SK-N-SH (cell line): ENCODE measurements around the gene RBL1. TPM values are rescaled to one million over a fixed set of nuclear protein-coding genes. Genes with fewer than 3 reads are reported as not detected.

Experiments
- CTCF ChIA-PET: fragments of 300-600, 350-600 bp; formaldehyde crosslinking; extraction: SDS; loops from one replicate; lab custom pipeline; 2021; lab: Yijun Ruan, JAX
- POLR2A ChIA-PET: fragments of 350-600 bp; sonication (Branson Sonifier 250); formaldehyde crosslinking; extraction: SDS; loops from one replicate; lab custom pipeline; 2020; ENCODE audit warnings: antibody characterized with exemption, inconsistent platforms; lab: Yijun Ruan, JAX
- DNase-seq: peaks from one replicate; pipeline ENCODE4 v3.0.0; 2012
- H2AFZ ChIP-seq: fragments of 200-600 bp; sonication (generic); 2 replicates; pipeline ENCODE4 v1.8.1; 2016; ENCODE audit warnings: antibody characterized with exemption, mild to moderate bottlenecking, low read depth
- H3F3A ChIP-seq: fragments of 200-600 bp; sonication (generic); replicated peaks from 2 replicates; pipeline ENCODE3; 2016; ENCODE audit warnings: antibody characterized with exemption, mild to moderate bottlenecking; ENCODE audit not compliant: insufficient read depth
- H3K27ac ChIP-seq, 2 experiments: fragments of 200-500 bp in 1 of 2; fragments of 200-600 bp in 1 of 2; sonication (Bioruptor generic) in 1 of 2; sonication (generic), shearing (Covaris generic) in 1 of 2; 2 replicates each; pipeline versions ENCODE4 v1.5.1 to v1.6.1; 2014 to 2016; ENCODE audit warnings: low read depth in 2 of 2, inconsistent platforms in 1 of 2, low read length in 1 of 2, mild to moderate bottlenecking in 1 of 2, mixed read lengths in 1 of 2
- H3K27me3 ChIP-seq: fragments of 200-600 bp; sonication (generic), shearing (Covaris generic); 2 replicates; pipeline ENCODE4 v1.6.1; 2016; ENCODE audit warnings: mixed run types; ENCODE audit not compliant: insufficient read depth
- H3K36me3 ChIP-seq, 2 experiments: fragments of 200-500 bp in 1 of 2; fragments of 200-600 bp in 1 of 2; sonication (Bioruptor generic) in 1 of 2; sonication (generic) in 1 of 2; replicated peaks in 1 of 2; 2 replicates each; pipeline versions ENCODE3 to v1.5.1; 2014 to 2016; ENCODE audit warnings: low read length in 1 of 2, mild to moderate bottlenecking in 1 of 2; ENCODE audit not compliant: insufficient read depth in 2 of 2, control insufficient read depth in 1 of 2
- H3K4me1 ChIP-seq, 2 experiments: fragments of 200-500 bp in 1 of 2; fragments of 200-600 bp in 1 of 2; sonication (Bioruptor generic) in 1 of 2; sonication (generic), shearing (Covaris generic) in 1 of 2; 2 replicates each; pipeline versions ENCODE4 v1.5.1 to v1.6.1; 2014 to 2016; ENCODE audit warnings: low read depth in 1 of 2, low read length in 1 of 2, mixed run types in 1 of 2; ENCODE audit not compliant: insufficient read depth in 2 of 2, control insufficient read depth in 1 of 2
- H3K4me2 ChIP-seq: fragments of 200-600 bp; sonication (generic), shearing (Covaris generic); 2 replicates; pipeline ENCODE4 v1.6.1; 2017; ENCODE audit warnings: mixed run types
- H3K4me3 ChIP-seq, 2 experiments: fragments of 200-500 bp in 1 of 2; fragments of 200-600 bp in 1 of 2; sonication (Bioruptor generic) in 1 of 2; sonication (generic), shearing (Covaris generic) in 1 of 2; 2 replicates each; pipeline versions ENCODE4 v1.5.1 to v1.8.1; 2014 to 2016; ENCODE audit warnings: low read depth in 2 of 2, inconsistent platforms in 1 of 2, low read length in 1 of 2, mild to moderate bottlenecking in 1 of 2, mixed read lengths in 1 of 2, moderate library complexity in 1 of 2
- H3K79me2 ChIP-seq: fragments of 200-600 bp; sonication (generic); 2 replicates; pipeline ENCODE4 v1.8.1; 2017; ENCODE audit warnings: mild to moderate bottlenecking; ENCODE audit not compliant: insufficient read depth
- H3K9ac ChIP-seq: fragments of 200-600 bp; sonication (generic); 2 replicates; pipeline ENCODE4 v1.6.1; 2017; ENCODE audit warnings: mixed run types
- H3K9me2 ChIP-seq: fragments of 200-600 bp; sonication (generic); 2 replicates; pipeline ENCODE4 v1.6.1; 2017; ENCODE audit warnings: mixed run types
- H3K9me3 ChIP-seq: fragments of 200-600 bp; sonication (generic); 2 replicates; pipeline ENCODE4 v1.6.1; 2017; ENCODE audit warnings: mixed run types, mild to moderate bottlenecking, moderate library complexity
- H4K20me1 ChIP-seq: fragments of 200-600 bp; sonication (generic); 2 replicates; pipeline ENCODE4 v1.6.1; 2017; ENCODE audit warnings: mild to moderate bottlenecking, mixed run types; ENCODE audit not compliant: insufficient read depth
- ELF1 ChIP-seq: IDR thresholded peaks from 2 replicates; pipeline ENCODE4 v1.4.0; 2012
- EP300 ChIP-seq, 2 experiments: IDR thresholded peaks; 2 replicates each; pipeline versions ENCODE4 v1.4.0 to v1.6.1; 2012; ENCODE audit warnings: borderline replicate concordance in 1 of 2, low read depth in 1 of 2, low read length in 1 of 2
- GABPA ChIP-seq: IDR thresholded peaks from 2 replicates; pipeline ENCODE4 v1.4.0; 2012; ENCODE audit warnings: low read depth, mild to moderate bottlenecking
- MAX ChIP-seq: IDR thresholded peaks from 2 replicates; pipeline ENCODE4 v1.4.0; 2012; ENCODE audit warnings: low read depth
- MXI1 ChIP-seq: IDR thresholded peaks from 2 replicates; pipeline ENCODE4 v1.6.1; 2012; ENCODE audit warnings: mild to moderate bottlenecking, low read depth, low read length, improper control_type of control experiment
- POLR2AphosphoS5 ChIP-seq: IDR thresholded peaks from 2 replicates; pipeline ENCODE4 v1.6.1; 2012; ENCODE audit warnings: low read depth, low read length
- RCOR1 ChIP-seq: fragments of 150-350 bp; IDR thresholded peaks from 2 replicates; pipeline ENCODE4 v1.6.1; 2017; ENCODE audit warnings: antibody characterized with exemption, low read length
- REST ChIP-seq: IDR thresholded peaks from 2 replicates; pipeline ENCODE4 v1.6.1; 2012; ENCODE audit warnings: mild to moderate bottlenecking, low read depth, low read length, moderate library complexity
- RXRA ChIP-seq: IDR thresholded peaks from 2 replicates; pipeline ENCODE4 v1.4.0; 2012; ENCODE audit warnings: low read depth, mild to moderate bottlenecking, borderline replicate concordance
- TCF12 ChIP-seq: IDR thresholded peaks from 2 replicates; pipeline ENCODE4 v1.4.0; 2012
- TEAD4 ChIP-seq: IDR thresholded peaks from 2 replicates; pipeline ENCODE4 v1.4.0; 2012; ENCODE audit warnings: mild to moderate bottlenecking, borderline replicate concordance; ENCODE audit not compliant: insufficient read depth
- USF2 ChIP-seq: fragments of 150-350 bp; IDR thresholded peaks from 2 replicates; pipeline ENCODE4 v1.6.1; 2017; ENCODE audit warnings: antibody characterized with exemption, low read length, low read depth, borderline replicate concordance
- YY1 ChIP-seq: IDR thresholded peaks from 2 replicates; pipeline ENCODE4 v1.4.0; 2012; ENCODE audit warnings: low read depth, mild to moderate bottlenecking
- WGBS: methylation state at CpG from one replicate; pipeline ENCODE4 v1.1.6; 2017; ENCODE audit warnings: low lambda C conversion rate; 5-methylcytosine and 5-hydroxymethylcytosine counted together
- polyA plus RNA-seq, 3 experiments: library from polyadenylated mRNA; depleted of rRNA; stranded (reverse); fragments of >200 nt; gene quantifications; 2 replicates each; pipeline ENCODE4 v1.2.3, GENCODE V29; 2012
- TF ChIP-seq, protein P1 (sequence below): fragments of 200-600 bp; sonication (generic); IDR thresholded peaks from 2 replicates; pipeline ENCODE4 v1.6.1; 2017; ENCODE audit warnings: antibody characterized with exemption, mild to moderate bottlenecking, moderate library complexity

The RBL1 gene
- polyA plus RNA-seq, 1 of the 3 experiments (the other 2 are of a cell fraction): 2.5 TPM

GRCh38 chr20:36969478-36970186 is 126.2 kb downstream of the RBL1 start:
- H4K20me1 ChIP-seq: no peaks in the 10 kb centered on the region
- no peak for DNase-seq
- no peak overlapping the region for H3K27ac ChIP-seq
- ChIA-PET POLR2A (no interaction called here), CTCF (no interaction called here)
- no peak overlapping the region for H3K4me2 ChIP-seq
- no peak overlapping the region for H2AFZ ChIP-seq
- H3K79me2 ChIP-seq: no peaks in the 10 kb centered on the region
- TF ChIP-seq YY1 (no peak), MXI1 (no peak), MAX (no peak), REST (no peak), EP300 (IDR thresholded peaks at IDR 0.05; ENCODE audit: borderline replicate concordance in 1 of 2, low read depth in 1 of 2, low read length in 1 of 2) (no peak), TCF12 (no peak), USF2 (no peak), TEAD4 (no peak)
- H3K36me3 ChIP-seq: no peaks in the 10 kb centered on the region
- H3F3A ChIP-seq: no peaks in the 10 kb centered on the region
- no peaks in the 10 kb centered on the region for H3K9me3 ChIP-seq
- no peak overlapping the region for H3K9ac ChIP-seq
- H3K27me3 ChIP-seq: no peaks in the 10 kb centered on the region
- 87% methylated on average over 10 of the region's 10 CpGs for WGBS
- no peaks in the 10 kb centered on the region for H3K9me2 ChIP-seq
- no peaks in the 10 kb centered on the region for H3K4me1 ChIP-seq
- no peak overlapping the region for H3K4me3 ChIP-seq

DNA sequence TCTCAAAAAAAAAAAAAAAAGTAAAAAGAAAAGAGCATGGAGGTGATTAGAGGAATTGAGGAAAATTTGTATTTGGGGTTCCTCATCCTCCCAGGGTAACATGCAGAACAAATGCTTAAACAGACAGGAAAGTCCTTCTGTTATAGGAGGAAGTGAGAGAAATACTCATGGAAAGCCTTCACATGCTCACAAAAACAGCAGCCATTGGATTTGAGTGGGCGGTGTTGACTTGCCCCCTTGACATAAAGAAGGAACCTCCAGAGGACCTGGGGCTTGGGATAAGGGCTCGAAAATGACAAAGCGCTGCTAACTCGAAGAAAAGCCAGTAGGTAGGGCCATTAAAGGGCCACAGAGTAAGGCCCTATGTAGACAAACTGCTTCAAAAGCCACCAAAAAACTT is 126.7 kb downstream of the RBL1 start:
- no peak for DNase-seq
- Histone ChIP-seq H3K27ac (no peak overlapping the region), H4K20me1 (no peaks in the 10 kb centered on the region), H3K4me2 (no peak overlapping the region), H3K79me2 (no peaks in the 10 kb centered on the region), H3K9ac (no peak overlapping the region), H3K36me3 (no peaks in the 10 kb centered on the region), H3K4me3 (no peak overlapping the region), H3K27me3 (no peaks in the 10 kb centered on the region), H3F3A (no peaks in the 10 kb centered on the region), H2AFZ (no peak overlapping the region), H3K9me2 (no peaks in the 10 kb centered on the region), H3K4me1 (no peaks in the 10 kb centered on the region), H3K9me3 (no peaks in the 10 kb centered on the region)
- 87% methylated on average over 4 of the region's 4 CpGs for WGBS
- ChIA-PET CTCF (no interaction called here), POLR2A (no interaction called here)
- no peak for TF ChIP-seq RXRA
- TF ChIP-seq, protein P1, sequence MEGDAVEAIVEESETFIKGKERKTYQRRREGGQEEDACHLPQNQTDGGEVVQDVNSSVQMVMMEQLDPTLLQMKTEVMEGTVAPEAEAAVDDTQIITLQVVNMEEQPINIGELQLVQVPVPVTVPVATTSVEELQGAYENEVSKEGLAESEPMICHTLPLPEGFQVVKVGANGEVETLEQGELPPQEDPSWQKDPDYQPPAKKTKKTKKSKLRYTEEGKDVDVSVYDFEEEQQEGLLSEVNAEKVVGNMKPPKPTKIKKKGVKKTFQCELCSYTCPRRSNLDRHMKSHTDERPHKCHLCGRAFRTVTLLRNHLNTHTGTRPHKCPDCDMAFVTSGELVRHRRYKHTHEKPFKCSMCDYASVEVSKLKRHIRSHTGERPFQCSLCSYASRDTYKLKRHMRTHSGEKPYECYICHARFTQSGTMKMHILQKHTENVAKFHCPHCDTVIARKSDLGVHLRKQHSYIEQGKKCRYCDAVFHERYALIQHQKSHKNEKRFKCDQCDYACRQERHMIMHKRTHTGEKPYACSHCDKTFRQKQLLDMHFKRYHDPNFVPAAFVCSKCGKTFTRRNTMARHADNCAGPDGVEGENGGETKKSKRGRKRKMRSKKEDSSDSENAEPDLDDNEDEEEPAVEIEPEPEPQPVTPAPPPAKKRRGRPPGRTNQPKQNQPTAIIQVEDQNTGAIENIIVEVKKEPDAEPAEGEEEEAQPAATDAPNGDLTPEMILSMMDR: no peak
- no peak for TF ChIP-seq GABPA
- TF ChIP-seq POLR2AphosphoS5: no peak
- no peak for TF ChIP-seq ELF1
- TF ChIP-seq RCOR1: no peak
